Tibial nerve (tissue), 4 donors: ENCODE results near the gene DOCK2.

Experiments used
- EP300 ChIP-seq, 2 donors: sonication (generic); formaldehyde crosslinking; IDR thresholded peaks; one replicate each; pipeline ENCODE4 v1.6.1; 2017; ENCODE audit warnings: antibody characterized with exemption in 2 of 2, mild to moderate bottlenecking in 1 of 2
- POLR2A ChIP-seq, 2 donors: fragments of 450-650 bp; IDR thresholded peaks; one replicate each; pipeline ENCODE4 v1.6.1; 2017; ENCODE audit warnings: antibody characterized with exemption in 2 of 2, mild to moderate bottlenecking in 2 of 2, moderate library complexity in 2 of 2
- TF ChIP-seq, protein P1 (sequence below), 5 experiments: fragments of 200-600 bp in 3 of 5; fragments of 450-650 bp in 2 of 5; sonication (generic) in 3 of 5; IDR thresholded peaks; one replicate each; pipeline ENCODE4 v1.5.1; 2016 to 2019; ENCODE audit warnings: antibody characterized with exemption in 5 of 5, mild to moderate bottlenecking in 3 of 5, moderate library complexity in 2 of 5

DNA sequence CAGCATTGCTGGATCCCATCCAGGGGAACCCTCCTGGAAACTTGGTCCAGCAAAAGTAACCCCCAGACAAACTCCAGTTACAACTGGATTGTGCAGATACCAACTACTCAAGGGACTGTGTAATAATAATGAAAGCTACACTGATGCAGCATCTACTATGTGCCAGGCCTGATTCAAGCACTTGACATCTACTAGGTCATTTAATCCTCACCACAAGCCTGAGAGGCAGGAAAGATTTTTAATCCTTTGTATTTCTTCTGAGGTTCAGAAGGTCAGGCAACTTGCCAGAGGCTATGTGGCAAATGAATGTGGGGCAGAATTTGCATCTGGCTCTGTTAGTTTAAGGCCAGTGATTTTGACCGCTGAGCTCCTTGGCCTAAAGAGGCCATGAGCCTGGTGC, 439.1 kb downstream of the DOCK2 start:
- TF ChIP-seq POLR2A (IDR thresholded peaks at IDR 0.05) (no peak), EP300 (IDR thresholded peaks at IDR 0.05) (no peak)
- TF ChIP-seq, protein P1, sequence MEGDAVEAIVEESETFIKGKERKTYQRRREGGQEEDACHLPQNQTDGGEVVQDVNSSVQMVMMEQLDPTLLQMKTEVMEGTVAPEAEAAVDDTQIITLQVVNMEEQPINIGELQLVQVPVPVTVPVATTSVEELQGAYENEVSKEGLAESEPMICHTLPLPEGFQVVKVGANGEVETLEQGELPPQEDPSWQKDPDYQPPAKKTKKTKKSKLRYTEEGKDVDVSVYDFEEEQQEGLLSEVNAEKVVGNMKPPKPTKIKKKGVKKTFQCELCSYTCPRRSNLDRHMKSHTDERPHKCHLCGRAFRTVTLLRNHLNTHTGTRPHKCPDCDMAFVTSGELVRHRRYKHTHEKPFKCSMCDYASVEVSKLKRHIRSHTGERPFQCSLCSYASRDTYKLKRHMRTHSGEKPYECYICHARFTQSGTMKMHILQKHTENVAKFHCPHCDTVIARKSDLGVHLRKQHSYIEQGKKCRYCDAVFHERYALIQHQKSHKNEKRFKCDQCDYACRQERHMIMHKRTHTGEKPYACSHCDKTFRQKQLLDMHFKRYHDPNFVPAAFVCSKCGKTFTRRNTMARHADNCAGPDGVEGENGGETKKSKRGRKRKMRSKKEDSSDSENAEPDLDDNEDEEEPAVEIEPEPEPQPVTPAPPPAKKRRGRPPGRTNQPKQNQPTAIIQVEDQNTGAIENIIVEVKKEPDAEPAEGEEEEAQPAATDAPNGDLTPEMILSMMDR (IDR thresholded peaks at IDR 0.05) = no peak
